ENCODE data around the gene SPO11.
"Not testable (repeated sequence)": the region's sequence is repeated elsewhere in the genome, so short reads cannot be mapped to it uniquely, and the experiment has no call there.

SPO11 gene

DNA sequence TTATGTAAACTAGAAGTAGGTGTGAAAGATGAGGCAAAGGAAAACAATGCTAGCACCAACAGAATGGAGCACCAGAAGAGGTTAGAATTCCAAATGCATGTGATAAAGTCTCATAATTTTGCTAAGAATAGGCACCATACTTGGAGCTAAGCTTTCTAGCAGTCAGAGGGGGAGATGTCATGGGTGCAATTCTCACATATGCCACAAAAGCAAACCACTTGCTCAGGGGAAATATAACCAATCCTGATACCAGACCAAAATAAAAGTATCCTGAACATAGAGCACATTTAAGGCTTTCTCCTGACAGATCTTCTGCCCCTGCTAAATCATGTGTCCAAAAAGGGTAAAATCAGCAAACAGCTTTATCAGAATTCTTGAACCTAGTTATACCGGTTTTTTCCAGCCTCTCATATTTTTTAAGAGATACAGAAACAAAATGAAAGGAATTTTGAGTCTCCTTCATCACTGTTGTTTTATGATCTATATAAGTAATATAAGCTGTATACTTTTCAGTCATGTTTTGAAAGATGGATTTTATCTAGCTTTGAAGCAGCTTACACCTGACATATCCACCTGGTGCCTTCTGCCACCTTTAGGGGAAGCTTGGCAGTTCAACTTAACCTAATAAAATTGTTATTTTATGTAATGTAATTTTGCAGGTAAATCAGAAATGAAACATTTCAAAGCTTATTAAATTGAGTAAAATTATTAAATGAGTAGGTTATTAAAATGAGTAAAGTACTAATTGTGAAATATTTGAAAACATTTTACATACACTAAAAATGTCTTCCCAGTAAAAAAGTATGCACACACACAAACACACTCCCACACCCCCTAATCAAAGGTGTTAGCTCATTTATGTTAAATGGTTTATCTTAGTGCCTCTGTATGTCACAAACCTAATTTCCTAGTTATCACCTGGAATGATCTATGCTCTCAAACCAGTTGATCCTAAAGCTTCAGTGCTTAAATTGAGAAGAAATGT is 2.8 kb downstream of the SPO11 start:
- no peak for DNase-seq (ENCODE audit: extremely low spot score, insufficient read length, low read depth)
- no peak for FAIRE-seq

DNA sequence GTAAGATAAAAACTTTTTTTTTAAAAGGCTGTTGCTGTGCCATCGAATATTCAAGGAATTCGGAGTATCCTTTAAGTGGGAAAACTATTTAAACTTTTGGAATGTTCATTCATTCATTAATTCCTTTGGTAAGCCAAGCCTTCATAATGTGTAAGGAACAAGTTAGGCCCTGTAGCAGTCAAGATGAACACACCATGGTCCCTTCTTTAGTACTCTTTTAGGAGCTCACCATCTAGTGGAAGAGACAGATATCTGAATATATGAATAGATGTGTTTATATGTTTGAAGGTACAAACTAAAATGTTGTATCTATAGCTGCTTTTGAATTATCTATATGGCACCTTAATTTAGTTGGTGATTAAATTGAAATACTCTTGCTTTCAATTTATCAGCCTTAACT is 5.8 kb downstream of the SPO11 start:
- DNase-seq (ENCODE audit: extremely low spot score, insufficient read length, low read depth) (no peak), FAIRE-seq (no peak)

DNA sequence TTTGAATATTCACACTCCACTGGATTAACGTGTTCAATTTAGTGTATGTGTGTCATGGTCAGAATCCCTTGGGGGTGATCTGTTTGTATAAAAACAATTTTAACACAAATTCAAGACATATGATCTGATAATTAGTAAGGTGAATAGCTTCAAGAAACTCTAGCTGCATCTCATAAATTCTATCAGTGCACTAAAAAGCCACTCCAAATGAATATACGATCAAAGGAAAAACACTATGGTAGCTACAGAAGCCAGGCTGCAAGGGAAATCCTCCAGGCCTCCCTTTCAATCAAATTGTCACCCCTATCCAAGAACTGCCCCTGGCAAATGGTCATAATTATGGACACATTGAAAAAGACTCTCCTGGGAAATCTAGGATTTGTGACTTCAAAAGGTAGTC is 12.1 kb downstream of the SPO11 start:
- no peak for FAIRE-seq
- DNase-seq (ENCODE audit: extremely low spot score, insufficient read length, low read depth): no peak

DNA sequence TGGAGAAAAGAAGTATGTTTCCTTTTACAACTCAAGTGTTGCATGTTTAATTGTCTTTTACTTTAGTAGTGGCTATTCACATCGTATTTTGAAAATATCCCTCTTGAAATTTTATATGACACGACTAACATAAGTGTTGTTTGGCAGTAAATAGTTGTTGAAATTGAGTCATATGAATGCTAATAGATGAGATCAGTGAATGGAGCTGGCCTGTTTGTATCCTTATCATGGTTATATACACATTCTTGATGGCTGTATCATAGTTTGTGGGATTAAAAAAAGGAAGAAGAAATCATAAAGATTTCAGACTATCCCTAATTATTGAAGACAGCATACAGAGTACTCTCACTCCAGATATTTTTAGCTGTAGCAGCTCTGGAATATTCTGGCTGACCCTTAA is 13.2 kb downstream of the SPO11 start:
- no peak for FAIRE-seq
- DNase-seq (ENCODE audit: extremely low spot score, insufficient read length, low read depth): no peak

DNA sequence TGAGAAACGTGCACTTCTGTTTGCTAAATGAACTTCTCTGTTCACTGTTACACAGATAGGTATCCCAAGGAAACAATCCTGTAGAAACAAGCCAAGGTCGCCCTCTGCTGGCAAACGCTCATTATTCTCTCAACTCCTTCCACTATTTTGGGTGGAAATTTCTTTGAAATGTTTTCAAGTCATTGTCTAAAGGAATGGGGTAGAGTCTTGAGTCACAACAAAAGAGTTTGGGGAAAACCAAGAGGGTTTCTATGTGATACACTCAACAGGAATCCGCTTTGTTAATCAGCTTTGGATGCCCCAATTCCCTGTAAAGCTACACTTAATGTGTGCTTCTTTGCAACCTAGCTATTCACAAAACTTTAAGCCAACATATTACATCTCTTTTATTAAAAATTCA is 16.9 kb downstream of the SPO11 start:
- FAIRE-seq (peak; percentile 85), DNase-seq (ENCODE audit: extremely low spot score, insufficient read length, low read depth) (no peak)

DNA sequence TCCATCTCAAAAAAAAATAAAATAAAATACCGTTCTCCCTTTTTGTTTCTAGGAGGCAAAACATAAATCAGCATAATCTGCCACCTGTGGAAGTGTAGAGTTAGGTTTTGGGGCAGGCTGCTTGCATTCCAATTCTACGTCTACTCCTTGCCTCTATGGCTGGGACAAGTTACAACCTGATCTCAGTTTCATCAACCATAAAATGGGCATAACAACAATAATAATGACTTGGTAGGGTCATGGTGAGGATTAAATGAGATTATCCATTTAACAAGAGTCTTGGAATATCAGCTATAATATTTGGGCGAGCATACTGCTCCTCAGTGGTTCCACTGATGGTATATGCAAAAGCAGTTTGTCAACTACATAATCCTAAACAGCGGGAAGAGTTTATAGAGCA is 17.8 kb downstream of the SPO11 start:
- no peak for DNase-seq (ENCODE audit: extremely low spot score, insufficient read length, low read depth)
- no peak for FAIRE-seq

DNA sequence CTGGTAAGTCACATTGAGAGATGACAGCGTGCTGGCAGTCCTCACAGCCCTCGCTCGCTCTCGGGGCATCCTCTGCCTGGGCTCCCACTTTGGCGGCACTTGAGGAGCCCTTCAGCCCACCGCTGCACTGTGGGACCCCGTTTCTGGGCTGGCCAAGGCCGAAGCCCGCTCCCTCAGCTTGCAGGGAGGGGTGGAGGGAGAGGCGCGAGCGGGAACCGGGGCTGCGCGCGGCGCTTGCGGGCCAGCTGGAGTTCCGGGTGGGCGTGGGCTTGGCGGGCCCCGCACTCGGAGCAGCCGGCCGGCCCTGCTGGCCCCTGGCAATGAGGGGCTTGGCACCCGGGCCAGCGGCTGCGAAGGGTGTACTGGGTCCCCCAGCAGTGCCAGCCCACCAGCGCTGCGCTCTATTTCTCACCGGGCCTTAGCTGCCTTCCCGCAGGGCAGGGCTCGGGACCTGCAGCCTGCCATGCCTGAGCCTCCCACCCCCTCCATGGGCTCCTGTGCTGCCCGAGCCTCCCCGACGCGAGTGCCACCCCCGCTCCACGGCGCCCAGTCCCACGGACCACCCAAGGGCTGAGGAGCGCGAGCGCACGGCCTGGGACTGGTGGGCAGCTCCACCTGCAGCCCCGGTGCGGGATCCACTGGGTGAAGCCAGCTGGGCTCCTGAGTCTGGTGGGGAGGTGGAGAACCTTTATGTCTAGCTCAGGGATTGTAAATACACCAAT is 18.8 kb downstream of the SPO11 start:
- DNase-seq (ENCODE audit: extremely low spot score, insufficient read length, low read depth); FAIRE-seq: not testable (repeated sequence)

DNA sequence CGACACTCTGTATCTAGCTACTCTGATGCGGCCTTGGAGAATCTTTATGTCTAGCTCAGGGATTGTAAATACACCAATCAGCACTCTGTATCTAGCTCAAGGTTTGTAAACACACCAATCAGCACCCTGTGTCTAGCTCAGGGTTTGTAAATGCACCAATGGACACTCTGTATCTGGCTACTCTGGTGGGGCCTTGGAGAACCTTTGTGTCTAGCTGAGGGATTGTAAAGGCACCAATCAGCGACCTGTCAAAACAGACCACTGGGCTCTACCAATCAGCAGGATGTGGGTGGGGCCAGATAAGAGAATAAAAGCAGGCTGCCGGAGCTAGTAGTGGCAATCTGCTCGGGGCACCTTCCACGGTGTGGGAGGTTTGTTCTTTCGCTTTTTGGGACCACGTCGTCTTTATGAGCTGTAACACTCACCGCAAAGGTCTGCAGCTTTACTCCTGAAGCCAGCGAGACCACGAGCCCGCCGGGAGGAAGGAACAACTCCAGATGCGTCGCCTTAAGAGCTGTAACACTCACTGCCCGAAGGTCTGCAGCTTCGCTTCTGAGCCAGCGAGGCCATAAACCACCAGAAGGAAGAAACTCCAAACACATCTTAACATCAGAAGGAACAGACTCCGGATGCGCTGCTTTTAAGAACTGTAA is 19.4 kb downstream of the SPO11 start:
- FAIRE-seq: not testable (repeated sequence)

DNA sequence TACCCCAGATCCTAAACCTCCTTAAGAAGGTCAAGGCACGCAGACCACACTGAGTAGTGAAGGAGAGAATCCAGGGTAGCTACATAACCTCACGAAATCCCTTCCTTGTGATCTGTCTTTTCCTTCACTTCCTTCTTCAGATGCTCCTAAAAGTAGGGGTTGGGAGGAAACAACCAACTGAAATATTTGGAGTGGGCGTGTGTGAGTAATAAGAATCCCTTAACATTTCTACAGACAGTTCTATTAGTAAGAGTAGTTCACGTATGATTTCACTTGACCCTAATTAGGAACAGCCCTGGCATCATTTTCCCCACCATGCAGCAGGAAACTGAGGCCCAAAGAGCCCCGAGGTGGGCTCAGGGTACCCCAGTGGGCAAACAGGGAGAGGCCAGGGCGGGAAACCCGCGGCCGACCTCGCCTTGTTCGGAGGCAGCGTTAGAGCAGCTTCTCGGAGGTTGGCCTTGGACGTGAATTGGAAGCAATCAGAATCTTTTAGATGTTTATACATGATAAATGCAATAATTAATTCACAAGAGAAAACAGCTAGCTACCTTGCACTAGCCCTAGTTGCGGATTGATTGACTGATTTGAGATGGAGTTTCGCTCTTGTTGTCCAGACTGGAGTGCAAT is 20.6 kb downstream of the SPO11 start:
- DNase-seq (ENCODE audit: extremely low spot score, insufficient read length, low read depth): no peak
- FAIRE-seq: no peak

More for the DNA sequence above, 19.4 kb downstream of the SPO11 start:
- DNase-seq (ENCODE audit: extremely low spot score, insufficient read length, low read depth): not testable (repeated sequence)

DNA sequence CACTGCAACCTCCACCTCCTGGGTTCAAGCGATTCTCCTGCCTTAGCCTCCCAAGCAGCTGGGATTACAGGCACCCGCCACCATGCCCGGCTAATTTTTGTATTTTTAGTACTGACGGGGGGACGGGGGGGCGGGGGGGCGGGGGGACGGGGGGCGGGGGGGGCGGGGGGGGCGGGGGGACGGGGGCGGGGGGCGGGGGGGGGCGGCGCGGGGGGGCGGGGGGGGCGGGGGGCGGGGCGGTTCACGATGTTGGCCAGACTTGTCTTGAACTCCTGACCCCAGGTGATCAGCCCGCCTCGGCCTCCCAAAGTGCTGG is 21.1 kb downstream of the SPO11 start:
- not testable (repeated sequence) for FAIRE-seq; DNase-seq (ENCODE audit: extremely low spot score, insufficient read length, low read depth)

DNA sequence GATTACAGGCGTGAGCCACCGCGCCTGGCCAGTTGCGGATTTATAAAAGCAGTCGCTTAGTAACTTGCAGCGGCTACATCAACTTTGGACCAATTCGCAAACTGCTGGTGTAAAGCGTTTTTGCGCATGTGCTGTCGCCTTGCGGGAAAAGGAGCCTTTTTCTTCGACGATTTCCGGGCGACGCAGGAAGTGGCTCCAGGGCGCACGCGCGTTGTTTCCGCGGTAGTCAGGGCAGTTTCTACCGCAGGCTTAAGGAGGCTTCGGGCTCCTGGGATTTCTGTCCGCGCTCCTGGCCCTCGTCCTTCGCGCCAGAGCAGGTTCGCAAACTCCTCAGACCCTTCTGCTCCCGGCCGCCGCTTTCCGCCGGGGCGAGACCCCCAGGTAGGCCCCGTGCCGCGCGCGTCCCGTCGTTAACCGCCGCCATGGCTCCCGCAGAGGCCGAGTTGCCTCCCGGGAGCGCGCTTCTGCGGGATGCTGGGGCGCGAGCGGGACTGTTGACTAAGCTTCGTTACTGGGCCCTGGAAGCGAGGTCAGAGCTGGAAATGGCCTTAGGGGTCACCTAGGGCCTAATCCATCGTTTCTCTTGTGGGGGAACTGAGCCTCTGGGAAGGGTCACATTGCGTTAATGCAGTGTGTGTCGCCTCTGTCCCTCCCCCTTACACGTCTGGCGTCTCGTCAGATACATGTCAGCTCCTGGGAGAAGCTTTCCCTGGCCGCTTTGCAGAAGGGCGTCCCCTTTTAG is 21.6 kb downstream of the SPO11 start, which contains the start of gene RAE1:
Gene RAE1 (plus strand): TSS at position 214 of the 742 bp plus-strand sequence. CDS start 2,784 bp downstream, outside the sequence.
- FAIRE-seq (peak; percentile 92), DNase-seq (ENCODE audit: extremely low spot score, insufficient read length, low read depth) (peak; percentile 78)

DNA sequence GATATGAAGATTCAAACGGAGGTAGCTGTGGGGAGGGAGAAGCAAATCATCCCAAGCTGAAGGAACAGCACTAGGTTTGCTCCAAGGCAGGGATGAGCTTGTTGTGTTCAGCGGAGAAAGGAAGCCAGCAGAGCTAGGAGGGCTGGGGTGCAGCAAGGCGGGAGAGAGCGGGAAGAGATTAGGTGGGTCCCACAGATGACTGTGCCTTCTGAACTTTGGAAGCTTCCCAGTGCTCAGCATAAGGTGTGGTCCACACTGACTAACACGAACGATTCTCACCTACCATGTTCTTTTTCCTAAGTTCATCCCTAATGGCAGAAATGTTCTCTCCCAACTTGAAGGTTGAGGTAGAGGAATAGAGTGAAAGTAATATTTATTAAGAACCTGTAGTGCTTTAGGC is 22.7 kb downstream of the SPO11 start:
- no peak for FAIRE-seq
- DNase-seq (ENCODE audit: extremely low spot score, insufficient read length, low read depth): no peak

DNA sequence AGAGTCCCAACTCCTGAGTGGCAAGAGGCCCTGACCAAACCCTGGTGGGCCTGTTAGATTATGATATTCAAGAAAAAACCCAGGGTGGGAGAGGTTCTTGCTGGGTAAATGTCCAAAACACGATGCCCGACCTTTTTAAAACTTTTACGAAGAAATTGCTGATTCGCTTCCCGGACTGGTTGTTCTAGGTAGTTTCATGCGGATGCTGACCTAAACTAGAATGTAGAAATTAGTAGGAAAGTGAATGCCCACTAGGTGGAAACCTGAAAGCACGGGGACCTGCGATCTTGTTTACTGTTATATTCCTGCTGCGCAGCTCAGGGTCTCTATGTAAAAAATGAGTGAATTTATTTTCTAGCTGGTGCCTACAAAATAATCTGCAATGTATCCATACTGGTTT is 23.7 kb downstream of the SPO11 start:
- DNase-seq (ENCODE audit: extremely low spot score, insufficient read length, low read depth) (no peak), FAIRE-seq (no peak)

DNA sequence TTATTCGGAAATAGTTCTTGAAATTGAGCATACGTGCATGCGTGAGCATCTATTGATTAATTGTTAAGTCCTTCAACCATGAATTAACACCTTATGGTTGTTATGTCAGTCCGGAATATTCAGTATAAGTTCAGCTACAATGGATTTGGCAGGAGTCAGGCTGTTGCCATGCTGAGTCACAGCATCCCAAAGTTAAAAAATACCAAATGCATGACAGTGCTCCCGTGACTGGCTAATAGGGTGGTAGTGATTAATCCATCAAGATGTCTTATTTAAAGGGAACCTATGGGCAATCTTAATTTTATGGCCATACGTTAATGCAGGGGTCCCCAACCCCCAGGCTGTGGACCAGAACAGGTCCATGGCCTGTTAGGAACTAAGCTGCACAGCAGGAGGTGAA is 31.9 kb downstream of the SPO11 start:
- FAIRE-seq (no peak), DNase-seq (ENCODE audit: extremely low spot score, insufficient read length, low read depth) (no peak)

DNA sequence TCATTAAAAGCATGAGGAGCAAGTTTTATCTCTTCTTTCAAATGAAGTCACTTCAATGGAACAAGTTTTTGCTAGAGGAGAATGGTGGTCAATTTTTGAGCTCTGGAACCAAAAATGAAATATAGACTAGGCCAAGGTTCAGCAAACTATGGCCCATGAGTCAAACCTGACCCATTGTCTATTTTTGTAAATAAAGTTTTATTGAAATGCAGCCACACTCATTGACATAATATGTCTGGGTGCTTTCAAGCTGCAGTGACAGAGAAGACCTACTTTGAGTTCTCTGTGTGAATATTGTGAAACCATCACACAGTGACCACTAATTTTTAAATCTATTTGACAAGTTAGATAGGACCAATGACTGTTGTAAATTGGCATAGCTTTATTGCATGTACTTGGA is 34.8 kb downstream of the SPO11 start:
- no peak for FAIRE-seq

DNA sequence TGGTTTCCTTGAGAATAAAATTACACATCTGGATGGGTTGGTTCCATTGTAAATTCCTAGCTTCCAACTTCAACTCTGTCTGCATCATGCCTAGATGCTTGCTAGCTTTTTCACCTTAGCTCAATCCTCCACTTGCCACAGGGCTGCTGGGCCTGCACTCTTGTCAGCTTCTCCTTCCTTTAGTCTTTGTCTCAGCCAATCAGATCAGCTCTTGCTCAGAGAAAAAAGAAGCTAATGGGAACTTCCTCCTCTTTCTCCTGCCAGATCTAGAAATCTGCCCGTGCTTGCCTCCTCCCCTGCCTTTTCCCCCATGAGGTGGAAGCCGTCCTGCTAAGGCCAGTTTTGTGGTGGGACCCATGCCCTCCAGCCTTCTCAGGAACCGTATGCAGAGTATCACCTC is 40.0 kb downstream of the SPO11 start:
- DNase-seq (ENCODE audit: extremely low spot score, insufficient read length, low read depth) (no peak), FAIRE-seq (no peak)

More for the DNA sequence above, 34.8 kb downstream of the SPO11 start:
- no peak for DNase-seq (ENCODE audit: extremely low spot score, insufficient read length, low read depth)

DNA sequence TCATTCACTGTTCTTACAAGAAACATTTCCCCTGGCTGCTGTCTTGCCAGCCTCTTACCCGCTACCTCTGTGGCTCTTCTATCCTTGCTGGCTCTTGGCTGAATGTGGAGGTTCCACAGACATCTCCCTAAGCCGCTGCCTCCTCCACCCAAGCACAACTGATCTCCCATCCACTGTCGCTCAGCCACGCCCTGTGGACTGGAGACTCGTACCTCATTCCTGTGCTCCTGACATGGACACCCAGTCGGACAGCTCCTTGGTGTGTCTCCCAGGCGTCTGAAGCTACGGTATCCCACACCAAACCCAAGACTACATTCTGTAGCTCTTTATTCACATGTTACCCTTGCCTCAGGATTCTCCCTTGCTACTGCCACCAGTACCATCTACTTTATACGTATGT is 40.7 kb downstream of the SPO11 start:
- DNase-seq (ENCODE audit: extremely low spot score, insufficient read length, low read depth): no peak
- FAIRE-seq: no peak

DNA sequence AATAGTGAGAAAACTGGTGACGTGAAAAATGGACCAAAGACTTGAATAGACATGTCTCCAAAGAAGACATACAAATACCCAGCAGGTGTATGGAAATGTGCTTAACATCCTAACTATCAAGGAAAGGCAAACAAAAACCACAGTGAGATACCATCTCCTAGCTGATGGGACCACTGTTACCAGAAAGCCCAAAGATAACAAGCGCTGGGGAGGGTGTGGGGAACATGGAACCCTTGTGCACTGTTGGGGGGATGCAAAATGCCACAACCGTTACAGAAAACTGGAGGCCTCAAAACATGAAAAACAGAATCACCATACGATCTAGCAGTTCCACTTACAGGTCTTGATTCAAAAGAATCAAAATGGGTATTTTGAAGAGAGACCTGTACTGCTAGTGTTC is 41.8 kb downstream of the SPO11 start:
- DNase-seq (ENCODE audit: extremely low spot score, insufficient read length, low read depth) (no peak), FAIRE-seq (no peak)

DNA sequence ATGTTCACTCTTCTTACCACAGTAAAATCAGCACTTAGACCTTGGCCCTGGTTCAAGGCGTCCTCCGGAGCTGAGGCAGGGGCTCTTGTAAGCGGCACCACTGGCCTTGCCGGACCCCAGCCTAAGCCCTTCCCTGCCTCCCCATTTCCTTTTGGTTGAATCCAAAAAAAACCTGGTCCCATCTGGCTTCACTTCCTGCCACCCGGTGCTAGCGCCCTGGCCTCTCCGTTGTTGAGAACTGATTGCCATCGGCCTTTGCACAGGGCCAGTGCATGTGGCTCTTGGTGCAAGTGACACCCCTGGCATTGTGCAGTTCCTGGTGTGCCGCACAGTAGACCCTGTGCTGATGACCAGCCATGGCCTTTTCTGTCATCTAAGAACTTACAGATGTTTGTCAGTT is 42.6 kb downstream of the SPO11 start:
- DNase-seq (ENCODE audit: extremely low spot score, insufficient read length, low read depth) (no peak), FAIRE-seq (no peak)

Data from GM18507 (cell line).